ENCODE data around the gene RAD23A. TPM values are rescaled to one million over a fixed set of nuclear protein-coding genes. Genes with fewer than 3 reads are reported as not detected.

Gene RAD23A
- polyA plus RNA-seq, 1 donor: 91.8 TPM

DNA sequence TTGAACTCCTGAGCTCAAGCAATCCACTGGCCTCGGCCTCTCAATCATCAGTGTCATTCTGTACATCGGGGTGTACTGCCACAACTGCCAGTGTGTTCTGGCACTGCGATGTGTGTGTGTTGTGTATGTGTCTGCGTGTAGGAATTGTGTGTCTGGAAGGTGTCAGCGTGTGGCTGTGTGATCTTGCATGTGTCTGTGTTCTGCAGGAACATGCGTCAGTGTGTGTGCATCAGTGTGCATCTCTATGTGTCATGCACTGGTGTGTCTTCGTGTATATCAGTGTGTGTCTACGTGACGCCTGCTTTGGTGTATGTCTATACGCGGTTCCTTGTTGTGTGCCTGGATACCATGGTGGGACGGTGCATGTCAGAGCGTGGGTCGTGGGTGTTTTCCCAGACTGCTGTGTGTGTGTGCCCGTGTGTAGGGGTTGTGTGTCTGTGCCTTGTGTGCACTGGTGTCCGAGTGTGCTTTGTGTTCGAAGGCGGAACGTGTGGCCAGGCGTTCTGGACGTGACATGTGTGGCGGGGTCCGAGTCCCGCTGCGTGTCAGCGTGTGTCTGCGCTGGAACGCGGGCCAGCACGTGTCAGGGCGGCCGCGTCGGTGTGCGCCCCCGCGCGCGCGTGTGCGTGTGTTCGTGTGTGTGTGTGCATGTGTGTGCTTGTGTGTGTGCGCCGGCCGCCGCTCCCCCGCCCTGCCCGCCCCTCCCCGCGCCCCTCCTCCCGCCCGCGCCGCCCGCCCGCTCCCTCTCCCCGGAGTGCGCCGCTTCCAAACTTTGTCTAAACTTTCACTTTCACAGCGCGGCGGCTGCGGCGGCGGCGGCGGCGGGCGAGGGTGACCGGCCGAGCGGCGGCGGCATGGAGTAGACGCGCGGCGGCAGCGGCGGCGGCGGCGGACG, 49.3 kb downstream of the RAD23A start, which contains the start of gene NFIX:
TSS of gene NFIX (plus strand) at position 775 of the 895 bp plus-strand sequence. CDS start 363 bp downstream, outside the sequence.
- WGBS (ENCODE audit: insufficient coverage, low lambda C conversion rate): no CpG with 5 or more reads among the region's 84 CpGs
- Histone ChIP-seq H3K4me3 (ENCODE audit: low read length) (peak within 1 kb of the TSS; percentile 54), H3K27ac (ENCODE audit: low read length) (no peak within 1 kb of the TSS), H3K27me3 (ENCODE audit: control insufficient read depth, insufficient read depth, low read length) (peaks cover 72% of the 10 kb centered on the region), H3K36me3 (ENCODE audit: control insufficient read depth, insufficient read depth, low read length) (no peaks in the 10 kb centered on the region), H3K9me3 (ENCODE audit: control insufficient read depth, low read depth, low read length) (peaks cover 9% of the 10 kb centered on the region), H3K4me1 (ENCODE audit: control insufficient read depth, insufficient read depth, low read length) (peaks cover 4% of the 10 kb centered on the region)
- DNase-seq: peak in 1 of 2 donors; percentile 56

DNA sequence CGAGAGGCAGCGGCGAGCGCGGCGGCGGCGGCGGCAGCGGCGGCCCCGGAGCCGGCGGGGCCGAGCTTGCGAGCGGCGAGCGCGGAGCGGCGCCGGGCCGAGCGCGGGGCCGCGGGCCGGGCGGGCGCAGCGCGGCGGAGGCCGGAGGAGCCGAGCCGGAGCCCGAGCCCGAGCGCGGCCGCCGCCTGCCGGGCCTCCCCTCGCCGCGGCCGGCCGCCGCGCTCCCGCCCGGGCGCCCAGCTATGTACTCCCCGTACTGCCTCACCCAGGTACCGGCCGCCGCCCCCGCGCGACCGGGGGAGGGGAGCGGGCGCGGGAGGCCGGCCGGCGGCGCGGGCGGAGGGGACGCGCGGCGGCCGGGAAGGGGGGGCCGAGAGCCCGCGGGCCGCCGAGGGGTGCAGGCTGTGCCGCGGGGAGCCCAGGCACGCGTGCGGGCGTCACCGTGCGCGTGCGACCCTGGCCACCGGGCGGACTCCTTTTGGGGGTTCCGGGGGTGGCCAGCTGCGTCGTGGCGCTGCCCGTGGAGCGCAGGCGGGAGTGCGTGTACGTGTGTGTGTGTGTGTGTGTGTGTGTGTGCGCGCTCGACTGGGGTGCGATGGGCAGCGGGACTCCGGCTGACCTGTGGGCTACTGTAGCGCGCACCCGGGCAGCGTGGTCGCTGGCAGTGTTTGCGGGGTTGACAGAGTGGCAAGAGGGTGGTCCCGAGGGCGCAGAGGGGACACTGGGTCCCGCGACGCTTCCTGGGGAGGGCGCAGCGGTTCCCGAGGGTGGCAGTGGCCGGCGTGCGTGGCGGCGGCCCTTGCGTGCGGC, 50.1 kb downstream of the RAD23A start:
- peaks cover 4% of the 10 kb centered on the region for H3K4me1 ChIP-seq (ENCODE audit: control insufficient read depth, insufficient read depth, low read length)
- no CpG with 5 or more reads among the region's 129 CpGs for WGBS (ENCODE audit: insufficient coverage, low lambda C conversion rate)
- no peak overlapping the region for H3K27ac ChIP-seq (ENCODE audit: low read length)
- peaks cover 72% of the 10 kb centered on the region for H3K27me3 ChIP-seq (ENCODE audit: control insufficient read depth, insufficient read depth, low read length)
- H3K4me3 ChIP-seq (ENCODE audit: low read length): peak overlapping the region; percentile 54
- peak in 1 of 2 donors; percentile 33 for DNase-seq
- H3K36me3 ChIP-seq (ENCODE audit: control insufficient read depth, insufficient read depth, low read length): no peaks in the 10 kb centered on the region
- H3K9me3 ChIP-seq (ENCODE audit: control insufficient read depth, low read depth, low read length): peaks cover 9% of the 10 kb centered on the region

DNA sequence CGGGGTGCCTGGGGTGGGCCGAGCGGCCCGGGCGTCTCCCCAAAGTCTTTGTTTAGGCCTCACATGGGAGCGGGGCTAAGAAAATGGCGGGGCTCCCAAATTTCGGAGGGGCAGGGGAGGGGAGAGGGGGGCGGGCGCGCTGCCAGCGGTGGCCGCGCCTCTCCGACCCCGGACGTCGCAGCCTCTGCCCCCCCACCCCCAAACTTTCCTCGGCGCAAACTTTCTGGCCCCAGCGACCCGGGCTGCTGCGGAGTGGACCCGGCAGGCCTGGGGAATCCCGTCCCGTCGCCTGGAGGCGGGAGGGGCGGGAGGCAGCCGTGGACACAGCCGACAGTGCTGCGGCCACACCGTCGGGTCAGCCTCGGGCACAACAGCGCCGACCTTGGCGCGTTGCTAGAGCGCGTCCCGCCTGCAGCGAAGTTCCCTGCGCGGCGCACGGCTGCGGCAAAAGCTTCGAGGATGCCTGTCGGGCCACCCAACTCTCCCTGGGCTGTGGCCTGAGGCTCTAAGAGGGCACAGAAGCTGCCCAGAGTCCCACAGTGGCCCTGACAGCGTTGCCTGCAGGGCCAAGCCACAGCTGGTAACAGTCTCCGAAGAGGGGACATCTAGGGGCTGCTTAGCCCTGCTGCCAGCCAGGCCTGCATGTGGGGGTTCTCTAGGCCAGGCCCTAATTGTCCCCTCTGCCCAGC, 50.9 kb downstream of the RAD23A start:
- H3K27ac ChIP-seq (ENCODE audit: low read length): no peak overlapping the region
- H3K4me3 ChIP-seq (ENCODE audit: low read length): peak overlapping the region; percentile 54
- peaks cover 72% of the 10 kb centered on the region for H3K27me3 ChIP-seq (ENCODE audit: control insufficient read depth, insufficient read depth, low read length)
- no peak for DNase-seq
- H3K9me3 ChIP-seq (ENCODE audit: control insufficient read depth, low read depth, low read length): peaks cover 9% of the 10 kb centered on the region
- no CpG with 5 or more reads among the region's 52 CpGs for WGBS (ENCODE audit: insufficient coverage, low lambda C conversion rate)
- peaks cover 4% of the 10 kb centered on the region for H3K4me1 ChIP-seq (ENCODE audit: control insufficient read depth, insufficient read depth, low read length)
- no peaks in the 10 kb centered on the region for H3K36me3 ChIP-seq (ENCODE audit: control insufficient read depth, insufficient read depth, low read length)

DNA sequence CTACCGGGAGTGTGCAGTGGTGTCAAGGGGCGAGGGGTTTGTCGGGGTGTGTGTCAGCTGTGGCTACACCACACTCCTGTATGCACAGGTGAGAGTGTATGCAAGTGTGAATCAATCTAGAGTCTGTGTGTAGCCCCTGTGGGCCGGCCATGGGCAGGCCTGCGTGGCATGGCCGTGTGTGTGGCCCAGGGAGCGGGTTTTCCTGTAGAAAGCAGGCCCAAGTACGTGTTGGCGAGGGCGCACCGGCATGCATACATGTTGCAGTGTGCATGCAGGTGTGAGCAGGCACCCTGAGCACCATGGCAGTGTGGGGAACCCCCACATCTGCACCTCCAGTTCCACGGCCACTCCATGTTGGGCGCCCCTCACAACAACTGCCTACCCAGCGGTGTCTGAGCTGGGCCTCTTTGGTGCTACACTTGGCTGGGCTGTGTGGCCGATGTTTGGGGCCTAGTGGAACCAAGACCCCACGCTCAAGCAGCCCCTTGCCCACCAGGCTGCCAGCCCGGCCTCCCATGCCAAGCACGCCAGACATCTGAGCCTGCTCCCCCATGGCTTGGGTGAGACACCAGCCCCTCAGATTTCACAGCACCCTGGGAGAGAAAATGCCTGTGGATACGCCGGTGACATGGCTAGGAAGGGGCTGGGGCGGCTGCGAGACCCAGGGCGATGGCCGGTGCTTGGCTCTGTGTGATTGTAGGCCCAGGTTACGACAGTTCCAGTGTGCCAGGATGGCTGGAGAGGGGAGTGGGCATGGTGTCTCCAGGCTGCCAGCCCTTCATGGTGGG, 51.7 kb downstream of the RAD23A start:
- WGBS (ENCODE audit: insufficient coverage, low lambda C conversion rate): no CpG with 5 or more reads among the region's 25 CpGs
- Histone ChIP-seq H3K27me3 (ENCODE audit: control insufficient read depth, insufficient read depth, low read length) (peaks cover 79% of the 10 kb centered on the region), H3K36me3 (ENCODE audit: control insufficient read depth, insufficient read depth, low read length) (no peaks in the 10 kb centered on the region), H3K4me1 (ENCODE audit: control insufficient read depth, insufficient read depth, low read length) (peaks cover 4% of the 10 kb centered on the region), H3K27ac (ENCODE audit: low read length) (no peak overlapping the region), H3K9me3 (ENCODE audit: control insufficient read depth, low read depth, low read length) (peaks cover 9% of the 10 kb centered on the region), H3K4me3 (ENCODE audit: low read length) (no peak overlapping the region)
- DNase-seq: no peak

DNA sequence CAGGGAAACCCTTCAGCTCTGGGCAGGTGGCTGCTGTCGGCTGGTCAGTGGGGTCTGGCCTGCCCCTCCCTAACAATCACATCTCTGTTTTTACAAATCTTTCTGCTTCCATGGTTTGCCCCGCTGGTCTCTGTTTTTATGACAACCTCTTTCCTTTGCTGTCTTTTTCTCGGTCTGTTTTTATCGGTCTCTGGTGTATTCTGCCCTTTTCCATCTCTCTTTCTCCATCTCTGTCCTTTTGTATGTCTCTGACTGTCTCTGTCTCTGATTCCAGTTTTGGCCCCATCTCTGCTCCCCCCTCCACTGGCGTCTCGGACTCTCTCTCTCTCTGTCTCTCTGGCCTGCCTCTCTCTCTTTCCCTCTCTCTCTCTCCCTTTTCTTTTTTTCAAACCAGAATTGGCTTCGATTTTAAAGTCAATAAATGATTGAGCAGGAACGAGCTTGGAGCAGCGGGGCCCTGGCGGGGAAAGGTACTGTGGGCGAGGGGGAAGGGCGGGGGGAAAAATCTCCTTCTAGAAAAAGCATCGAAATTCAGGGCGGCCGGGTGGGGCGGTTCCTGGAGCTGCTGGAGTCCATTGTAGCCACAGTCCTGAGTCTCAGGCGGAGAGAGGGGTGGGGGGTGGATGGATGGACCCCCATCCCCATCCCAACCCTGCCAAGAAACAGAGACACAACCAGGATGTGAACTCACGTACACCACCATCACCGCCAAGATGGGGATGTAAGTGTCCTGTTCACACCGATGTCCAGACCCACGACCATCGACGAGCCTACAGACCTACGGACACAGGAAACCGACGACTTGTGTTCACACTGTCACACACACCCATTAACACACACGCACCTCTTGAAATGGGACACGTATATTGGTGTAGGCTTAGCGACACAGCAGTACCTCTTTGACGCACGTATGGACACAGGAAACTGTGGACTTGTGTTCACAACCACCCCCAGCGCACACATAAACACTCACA, 52.6 kb downstream of the RAD23A start:
- H3K27me3 ChIP-seq (ENCODE audit: control insufficient read depth, insufficient read depth, low read length): peaks cover 84% of the 10 kb centered on the region
- no peak overlapping the region for H3K27ac ChIP-seq (ENCODE audit: low read length)
- H3K4me1 ChIP-seq (ENCODE audit: control insufficient read depth, insufficient read depth, low read length): peaks cover 4% of the 10 kb centered on the region
- WGBS (ENCODE audit: insufficient coverage, low lambda C conversion rate): 74% methylated on average over 5 of the region's 32 CpGs
- H3K36me3 ChIP-seq (ENCODE audit: control insufficient read depth, insufficient read depth, low read length): no peaks in the 10 kb centered on the region
- H3K4me3 ChIP-seq (ENCODE audit: low read length): no peak overlapping the region
- no peak for DNase-seq
- peaks cover 9% of the 10 kb centered on the region for H3K9me3 ChIP-seq (ENCODE audit: control insufficient read depth, low read depth, low read length)

DNA sequence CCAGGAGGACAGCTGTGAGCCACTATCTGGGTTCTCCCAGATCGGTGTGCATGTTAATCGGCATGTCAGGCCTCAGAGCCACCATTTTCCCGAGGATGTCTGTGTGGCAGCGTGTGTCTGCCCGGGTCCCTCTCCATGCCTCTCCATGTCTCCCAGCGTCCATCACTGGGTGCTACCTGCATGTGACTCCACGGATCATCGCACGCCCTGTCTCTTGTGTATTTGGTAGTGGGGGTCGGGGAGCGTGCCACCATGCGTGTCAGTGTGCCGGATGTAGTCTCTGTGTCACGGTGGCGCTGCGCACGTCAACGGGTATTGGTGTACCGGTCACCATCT, 55.5 kb downstream of the RAD23A start:
- Histone ChIP-seq H3K4me1 (ENCODE audit: control insufficient read depth, insufficient read depth, low read length) (no peaks in the 10 kb centered on the region), H3K36me3 (ENCODE audit: control insufficient read depth, insufficient read depth, low read length) (no peaks in the 10 kb centered on the region), H3K27ac (ENCODE audit: low read length) (no peak overlapping the region), H3K4me3 (ENCODE audit: low read length) (no peak overlapping the region), H3K9me3 (ENCODE audit: control insufficient read depth, low read depth, low read length) (peaks cover 6% of the 10 kb centered on the region), H3K27me3 (ENCODE audit: control insufficient read depth, insufficient read depth, low read length) (peaks cover 84% of the 10 kb centered on the region)
- DNase-seq: no peak
- 95% methylated on average over 4 of the region's 19 CpGs for WGBS (ENCODE audit: insufficient coverage, low lambda C conversion rate)

DNA sequence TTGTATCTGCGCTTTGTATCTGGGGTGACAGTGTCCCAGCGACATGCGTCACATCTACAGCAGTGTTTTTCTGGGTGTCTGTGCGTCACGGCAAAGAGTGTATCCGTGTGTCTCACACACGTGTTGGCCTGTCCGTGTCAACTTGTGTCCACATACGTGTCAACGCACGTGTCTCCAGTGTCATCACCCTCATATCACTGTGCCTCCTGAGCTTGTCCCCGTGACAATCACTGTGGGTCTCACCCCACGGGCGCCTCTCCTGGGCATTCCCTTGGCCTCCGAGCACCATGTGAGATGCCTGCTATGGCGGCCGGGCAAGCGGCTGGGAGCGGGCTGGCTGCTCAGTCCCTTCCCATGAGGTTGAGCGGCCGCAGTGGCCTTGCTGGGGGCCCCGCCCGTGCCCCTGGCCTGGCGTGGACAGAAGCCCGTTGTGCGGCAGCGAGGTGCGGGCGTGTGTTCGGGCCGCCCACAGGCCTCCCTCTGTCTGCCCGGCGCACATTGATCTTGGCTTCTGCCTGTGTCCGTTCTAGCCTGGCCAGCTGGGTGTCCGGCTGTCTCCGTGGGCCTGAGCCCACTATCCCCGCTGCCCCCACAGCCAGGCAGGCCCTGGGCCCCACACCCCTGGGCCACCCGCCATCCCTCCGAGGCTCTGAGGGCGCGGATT, 56.0 kb downstream of the RAD23A start:
- H3K4me1 ChIP-seq (ENCODE audit: control insufficient read depth, insufficient read depth, low read length): no peaks in the 10 kb centered on the region
- H3K36me3 ChIP-seq (ENCODE audit: control insufficient read depth, insufficient read depth, low read length): no peaks in the 10 kb centered on the region
- no peak for DNase-seq
- H3K27ac ChIP-seq (ENCODE audit: low read length): peak overlapping the region; percentile 33
- H3K27me3 ChIP-seq (ENCODE audit: control insufficient read depth, insufficient read depth, low read length): peaks cover 84% of the 10 kb centered on the region
- WGBS (ENCODE audit: insufficient coverage, low lambda C conversion rate): 100% methylated on average over 1 of the region's 41 CpGs
- no peak overlapping the region for H3K4me3 ChIP-seq (ENCODE audit: low read length)
- H3K9me3 ChIP-seq (ENCODE audit: control insufficient read depth, low read depth, low read length): peaks cover 2% of the 10 kb centered on the region

DNA sequence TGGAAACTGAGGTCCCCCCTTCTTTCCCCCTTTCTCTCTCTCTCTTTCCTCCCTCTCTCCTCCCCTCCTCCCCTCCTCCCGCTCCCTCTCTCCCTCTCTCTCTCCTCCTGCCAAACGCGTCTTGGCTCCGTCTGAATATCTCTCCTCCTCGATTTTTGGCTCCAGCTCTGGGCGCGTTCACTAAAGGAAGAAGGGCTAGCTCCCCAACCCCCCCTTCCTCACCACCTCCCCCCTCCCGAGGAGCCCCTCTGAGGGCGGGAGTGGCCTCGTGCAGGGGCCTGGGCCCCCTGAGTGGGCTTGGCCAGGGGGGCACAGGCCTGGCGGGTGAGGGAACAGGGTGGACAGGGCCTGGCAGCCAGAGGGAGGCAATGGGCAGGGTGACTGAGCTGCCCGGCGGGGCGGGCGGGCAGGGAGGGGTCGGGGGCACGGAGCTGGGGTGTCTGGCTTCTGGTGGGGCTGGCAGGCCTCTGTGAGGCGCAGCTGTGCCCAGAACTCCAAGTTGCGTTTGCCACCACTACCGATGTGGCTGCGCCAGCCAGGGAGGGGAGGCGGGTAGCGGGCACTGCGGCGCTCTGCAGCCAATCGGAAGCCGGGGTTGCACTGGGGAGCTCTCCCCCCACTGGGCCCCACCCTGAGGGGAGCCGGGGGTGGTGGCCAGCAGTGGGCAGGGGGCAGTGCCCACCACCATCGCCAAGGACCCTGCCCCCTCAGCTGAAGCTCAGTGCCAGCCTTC, 56.7 kb downstream of the RAD23A start:
- no peaks in the 10 kb centered on the region for H3K36me3 ChIP-seq (ENCODE audit: control insufficient read depth, insufficient read depth, low read length)
- WGBS (ENCODE audit: insufficient coverage, low lambda C conversion rate): no CpG with 5 or more reads among the region's 29 CpGs
- peak; percentile 48 to 51 for DNase-seq
- no peaks in the 10 kb centered on the region for H3K4me1 ChIP-seq (ENCODE audit: control insufficient read depth, insufficient read depth, low read length)
- peaks cover 84% of the 10 kb centered on the region for H3K27me3 ChIP-seq (ENCODE audit: control insufficient read depth, insufficient read depth, low read length)
- H3K27ac ChIP-seq (ENCODE audit: low read length): peak overlapping the region; percentile 33
- no peaks in the 10 kb centered on the region for H3K9me3 ChIP-seq (ENCODE audit: control insufficient read depth, low read depth, low read length)
- H3K4me3 ChIP-seq (ENCODE audit: low read length): no peak overlapping the region
